Measurements from ENCODE around the gene CISD3. TPM values are rescaled to one million over a fixed set of nuclear protein-coding genes. Genes with fewer than 3 reads are reported as not detected.

CISD3 gene
- total RNA-seq, 2 donors from 2014 or later = 48.3 to 58.7 TPM

DNA sequence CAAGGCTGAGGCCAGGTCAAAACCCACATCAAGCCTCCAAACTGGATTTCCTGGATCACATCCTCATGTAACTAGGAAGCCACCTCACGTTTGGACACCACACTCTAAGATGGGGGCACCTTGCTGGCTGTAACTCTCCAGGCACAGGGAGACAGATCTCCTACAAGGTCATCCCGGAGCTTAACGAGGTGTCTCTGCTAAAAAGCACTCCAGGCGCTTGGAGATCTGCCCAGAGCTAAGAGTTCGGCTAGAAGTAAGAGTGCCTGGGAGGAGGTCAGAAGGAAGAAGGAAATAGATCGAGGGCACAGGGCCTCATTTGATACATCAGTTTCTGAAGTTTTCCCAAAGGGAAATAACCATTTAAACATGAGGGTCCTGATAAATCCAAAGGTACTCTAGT lies 38.3 kb downstream of the CISD3 start:
- Mint-ChIP-seq H3K27me3 (no peaks in the 10 kb centered on the region), H3K27ac (no peak overlapping the region), H3K4me1 (ENCODE audit: low read depth in 2 of 2) (peaks cover 0 to 8% of the 10 kb centered on the region in 2 donors), H3K36me3 (peaks cover 22% of the 10 kb centered on the region), H3K4me3 (no peak overlapping the region), H3K9me3 (no peaks in the 10 kb centered on the region)
- no peak for DNase-seq (ENCODE audit: low spot score)
- ATAC-seq = no peak

DNA sequence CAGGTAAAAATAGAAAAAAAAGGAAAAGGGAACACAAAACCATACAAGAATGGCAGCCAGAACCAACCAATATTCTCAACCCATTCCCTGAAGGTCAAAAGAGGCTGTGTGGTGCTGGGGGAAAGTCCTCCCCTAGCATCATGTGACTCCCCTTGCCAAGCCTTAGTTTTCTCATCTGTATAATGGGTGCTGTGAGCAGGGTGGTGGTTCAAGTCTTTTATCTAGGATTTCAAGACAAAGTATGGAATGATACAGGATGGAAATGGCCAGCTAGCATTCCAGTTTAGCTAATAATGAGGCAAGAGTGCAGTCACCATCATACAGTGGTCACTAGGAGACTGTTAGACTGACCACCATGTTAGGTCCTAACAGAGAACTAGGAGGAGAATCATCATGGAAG lies 43.1 kb downstream of the CISD3 start:
- Mint-ChIP-seq H3K27me3 (no peaks in the 10 kb centered on the region), H3K27ac (no peak overlapping the region)

DNA sequence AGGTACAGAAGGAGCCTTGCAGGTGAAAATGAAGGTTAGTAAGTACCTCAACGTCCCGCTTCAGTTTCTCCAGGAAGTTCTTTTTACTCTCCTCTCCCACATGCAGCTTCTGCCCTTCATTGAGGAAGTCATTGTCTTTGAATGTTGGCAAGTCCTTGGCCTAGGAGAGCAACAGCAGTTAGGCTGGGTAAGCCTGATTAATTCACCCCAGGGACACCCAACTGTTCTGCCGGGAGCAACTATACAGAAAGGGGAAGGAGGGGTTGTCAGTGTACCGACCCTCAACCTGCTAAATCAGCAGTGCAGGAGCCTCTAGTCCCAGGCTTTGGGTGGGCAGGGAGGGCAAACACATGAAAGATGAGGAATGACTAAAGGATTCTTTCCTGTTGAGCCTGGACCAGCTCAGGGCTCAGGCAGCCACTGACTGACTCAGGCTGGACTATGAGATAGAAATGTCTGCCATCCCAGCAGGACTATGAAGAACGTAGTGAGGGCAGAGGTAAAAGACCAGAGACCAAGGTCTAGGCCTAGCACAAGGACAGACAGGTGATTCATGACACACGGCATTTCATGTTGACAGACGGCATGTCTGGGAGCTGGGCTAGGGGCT lies 47.6 kb downstream of the CISD3 start:
- Mint-ChIP-seq H3K9me3 (no peaks in the 10 kb centered on the region), H3K4me1 (ENCODE audit: low read depth in 2 of 2) (peaks cover 0 to 3% of the 10 kb centered on the region in 2 donors), H3K27ac (no peak overlapping the region), H3K36me3 (peaks cover 10% of the 10 kb centered on the region), H3K4me3 (no peak overlapping the region), H3K27me3 (no peaks in the 10 kb centered on the region)
- DNase-seq (ENCODE audit: low spot score) (no peak), ATAC-seq (no peak)

More for the DNA sequence above, 43.1 kb downstream of the CISD3 start:
- no peak for ATAC-seq
- Mint-ChIP-seq H3K36me3 (peaks cover 10% of the 10 kb centered on the region), H3K4me3 (no peak overlapping the region), H3K4me1 (ENCODE audit: low read depth in 2 of 2) (no peaks in the 10 kb centered on the region), H3K9me3 (no peaks in the 10 kb centered on the region)
- DNase-seq (ENCODE audit: low spot score) = no peak

DNA sequence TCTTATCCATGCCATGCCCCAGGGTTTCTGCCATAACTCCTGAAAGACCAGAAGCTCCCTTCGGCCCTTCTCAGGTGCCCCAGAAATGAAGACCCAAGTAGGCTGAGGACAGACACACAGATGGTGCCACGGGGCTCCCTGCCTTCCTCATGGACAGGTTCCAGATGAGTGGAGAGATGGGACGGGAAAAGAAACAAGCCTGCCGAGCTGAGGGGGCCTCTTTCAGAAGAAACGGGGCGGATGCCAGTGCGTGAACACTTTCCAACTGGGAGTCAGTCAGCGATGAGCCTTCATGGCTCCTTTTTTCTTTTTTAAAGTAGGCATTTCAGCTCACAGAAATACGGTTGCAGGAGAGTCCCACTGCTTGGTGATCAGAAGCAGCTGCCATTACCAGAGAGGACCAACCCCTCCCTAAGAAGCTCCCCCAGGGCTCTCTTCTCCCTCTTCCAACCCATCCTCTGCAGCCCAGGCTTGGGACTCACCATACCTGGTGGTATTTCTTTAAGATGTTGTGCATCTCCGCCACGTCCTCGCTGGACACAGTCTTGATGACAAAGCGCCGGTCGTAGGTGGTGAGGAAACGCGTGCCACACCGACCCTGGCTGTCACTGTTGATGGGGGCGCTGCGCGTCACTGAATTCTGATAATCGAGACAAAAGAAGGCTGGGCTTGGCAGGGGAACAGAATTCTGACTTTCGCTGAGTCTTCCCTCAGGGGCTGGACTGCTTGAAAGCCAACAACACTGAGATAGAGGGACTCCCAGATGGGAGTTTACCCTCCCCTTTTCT lies 50.0 kb downstream of the CISD3 start:
- no peaks in the 10 kb centered on the region for H3K9me3 Mint-ChIP-seq
- DNase-seq (ENCODE audit: low spot score) (no peak), ATAC-seq (no peak)
- H3K4me3 Mint-ChIP-seq = no peak overlapping the region
- H3K27me3 Mint-ChIP-seq = no peaks in the 10 kb centered on the region
- H3K4me1 Mint-ChIP-seq (ENCODE audit: low read depth in 2 of 2) = peaks cover 0 to 3% of the 10 kb centered on the region in 2 donors
- H3K27ac Mint-ChIP-seq = no peak overlapping the region
- H3K36me3 Mint-ChIP-seq = no peaks in the 10 kb centered on the region

GRCh38 chr17:38783227-38783626 lies 53.1 kb downstream of the CISD3 start:
- H3K27me3 Mint-ChIP-seq = no peaks in the 10 kb centered on the region
- ATAC-seq (no peak), DNase-seq (ENCODE audit: low spot score) (no peak)
- H3K27ac Mint-ChIP-seq = no peak overlapping the region
- H3K9me3 Mint-ChIP-seq = no peaks in the 10 kb centered on the region
- H3K4me3 Mint-ChIP-seq = no peak overlapping the region
- H3K4me1 Mint-ChIP-seq (ENCODE audit: low read depth in 2 of 2) = peaks cover 0 to 3% of the 10 kb centered on the region in 2 donors
- H3K36me3 Mint-ChIP-seq = peaks cover 5% of the 10 kb centered on the region

Other genes with a start within 250 kb of the CISD3 start
- gene SRCIN1, start 124.4 kb upstream of the CISD3 start, total RNA-seq = under 1 TPM; 0.05 to 0.28 TPM
- gene EPOP, start 55.4 kb upstream of the CISD3 start, total RNA-seq = 10 to 100 TPM; 20.5 to 41.0 TPM
- 100 to 1,000 TPM; 319 to 324 TPM for gene MLLT6, start 25.1 kb upstream of the CISD3 start, total RNA-seq
- not detected for gene PCGF2, start 18.0 kb downstream of the CISD3 start, total RNA-seq
- 100 to 1,000 TPM; 288 to 306 TPM for gene PSMB3, start 22.4 kb downstream of the CISD3 start, total RNA-seq
- 10 to 100 TPM; 25.4 to 33.2 TPM for gene PIP4K2B, start 69.2 kb downstream of the CISD3 start, total RNA-seq
- 10 to 100 TPM; 36.8 to 39.3 TPM for gene CWC25, start 95.0 kb downstream of the CISD3 start, total RNA-seq
- gene RPL23, start 123.4 kb downstream of the CISD3 start, total RNA-seq = 1,000 to 10,000 TPM; 1,120 to 1,259 TPM
- 100 to 1,000 TPM; 214 to 390 TPM for gene LASP1, start 139.7 kb downstream of the CISD3 start, total RNA-seq
- under 1 TPM in 1 of 2 donors, not detected in 1; 0.12 TPM for gene FBXO47, start 237.1 kb downstream of the CISD3 start, total RNA-seq

Measured in natural killer cell treated with Interleukin-12 subunit alpha and Interleukin-12 subunit beta and Interleukin-15 and Interleukin-18, amount 100 ng/mL, for 72 hours (primary cell).